H1 (cell line): ENCODE data around the gene TPSD1. TPM values are rescaled to one million over a fixed set of nuclear protein-coding genes. Genes with fewer than 3 reads are reported as not detected.

Source experiments
- CTCF ChIA-PET: fragments of 300-600 bp; sonication (Branson Sonifier 250); formaldehyde crosslinking; loops from one replicate; lab custom pipeline; 2021; ENCODE audit not compliant: partially characterized antibody; lab: Charles Lee
- POLR2A ChIA-PET: fragments of 300-600 bp; sonication (Branson Sonifier 250); formaldehyde crosslinking; loops from one replicate; lab custom pipeline; 2021; ENCODE audit warnings: inconsistent platforms; ENCODE audit not compliant: partially characterized antibody; lab: Charles Lee
- DNase-seq, 2 experiments: peaks; one replicate each; pipeline versions ENCODE4 v3.0.0 to v3.0.0-alpha.2; 2010 to 2022; ENCODE audit warnings: low spot score in 2 of 2, low read depth in 1 of 2, mixed read lengths in 1 of 2
- FAIRE-seq: peaks from 2 replicates; lab custom pipeline; 2011; peaks lifted over from hg19 to GRCh38; lab: Jason Lieb, UNC
- H2AFZ ChIP-seq: 2 replicates; pipeline ENCODE4 v1.8.1; 2012; ENCODE audit warnings: low read length, inconsistent platforms
- H2AK5ac ChIP-seq: 2 replicates; pipeline ENCODE4 v1.6.1; 2013; ENCODE audit warnings: low read depth, low read length
- H2BK120ac ChIP-seq: replicated peaks from 2 replicates; pipeline ENCODE3; 2013; ENCODE audit warnings: low read depth, low read length, inconsistent platforms
- H2BK12ac ChIP-seq: 2 replicates; pipeline ENCODE4 v1.6.1; 2013; ENCODE audit warnings: low read depth, low read length
- H2BK15ac ChIP-seq: 2 replicates; pipeline ENCODE4 v1.6.1; 2013; ENCODE audit warnings: low read length
- H2BK20ac ChIP-seq: 2 replicates; pipeline ENCODE4 v1.6.1; 2013; ENCODE audit warnings: low read length
- H2BK5ac ChIP-seq: 2 replicates; pipeline ENCODE4 v1.6.1; 2013; ENCODE audit warnings: low read depth, low read length
- H3K14ac ChIP-seq: 2 replicates; pipeline ENCODE4 v1.6.1; 2013; ENCODE audit warnings: inconsistent platforms; ENCODE audit not compliant: insufficient read length
- H3K18ac ChIP-seq: 2 replicates; pipeline ENCODE4 v1.6.1; 2013; ENCODE audit warnings: low read length; ENCODE audit errors: extremely low read depth
- H3K23ac ChIP-seq: 2 replicates; pipeline ENCODE4 v1.6.1; 2013; ENCODE audit warnings: inconsistent platforms; ENCODE audit not compliant: insufficient read length
- H3K23me2 ChIP-seq: 2 replicates; pipeline ENCODE4 v1.6.1; 2013; ENCODE audit warnings: low read depth, low read length
- H3K27ac ChIP-seq: 2 replicates; pipeline ENCODE4 v1.6.1; 2011; ENCODE audit warnings: low read depth, low read length, inconsistent platforms
- H3K27me3 ChIP-seq, 4 experiments: replicated peaks in 1 of 4; 1 replicate in 1 of 4; 2 replicates in 3 of 4; pipeline versions ENCODE4 v1.6.1 to v1.8.1; 2011 to 2013; ENCODE audit warnings: low read length in 3 of 4, mild to moderate bottlenecking in 3 of 4, inconsistent platforms in 2 of 4, mixed read lengths in 2 of 4, moderate library complexity in 1 of 4; ENCODE audit not compliant: control insufficient read depth in 3 of 4, insufficient read depth in 3 of 4; ENCODE audit errors: extremely low read depth in 1 of 4
- H3K36me3 ChIP-seq, 4 experiments: 2 replicates each; pipeline versions ENCODE4 v1.6.1 to v1.8.1; 2011 to 2013; ENCODE audit warnings: mild to moderate bottlenecking in 4 of 4, low read length in 3 of 4, moderate library complexity in 2 of 4, control low read depth in 1 of 4, inconsistent platforms in 1 of 4; ENCODE audit not compliant: insufficient read depth in 4 of 4, control insufficient read depth in 2 of 4
- H3K4ac ChIP-seq: replicated peaks from 2 replicates; pipeline ENCODE3; 2013; ENCODE audit warnings: low read length, low read depth, mixed read lengths, inconsistent platforms; ENCODE audit not compliant: insufficient read length
- H3K4me1 ChIP-seq, 4 experiments: replicated peaks in 1 of 4; 1 replicate in 1 of 4; 2 replicates in 3 of 4; pipeline versions ENCODE4 v1.6.1 to v1.8.1; 2011 to 2013; ENCODE audit warnings: low read length in 3 of 4, inconsistent platforms in 2 of 4, mixed read lengths in 1 of 4; ENCODE audit not compliant: insufficient read depth in 4 of 4, control insufficient read depth in 3 of 4
- H3K4me2 ChIP-seq, 2 experiments: 2 replicates each; pipeline versions ENCODE4 v1.6.1 to v1.8.1; 2011 to 2013; ENCODE audit warnings: low read depth in 2 of 2, low read length in 2 of 2, control low read depth in 1 of 2, inconsistent platforms in 1 of 2, mild to moderate bottlenecking in 1 of 2; ENCODE audit not compliant: insufficient read depth in 1 of 2
- H3K4me3 ChIP-seq, 4 experiments: fragments of 200-600, 300-600 bp in 1 of 4; sonication (generic), shearing (Covaris generic), sonication (Bioruptor Twin) in 1 of 4; 2 replicates each; pipeline versions ENCODE4 v1.5.1 to v1.8.1; 2011 to 2016; ENCODE audit warnings: low read length in 4 of 4, low read depth in 3 of 4, control low read depth in 2 of 4, inconsistent platforms in 2 of 4, mild to moderate bottlenecking in 2 of 4, mixed read lengths in 1 of 4, moderate library complexity in 1 of 4; ENCODE audit not compliant: insufficient read depth in 2 of 4; ENCODE audit errors: extremely low read depth in 1 of 4
- H3K56ac ChIP-seq: replicated peaks from 2 replicates; pipeline ENCODE3; 2013; ENCODE audit warnings: low read depth, mild to moderate bottlenecking, mixed read lengths, low read length, inconsistent platforms; ENCODE audit not compliant: insufficient read length
- H3K79me1 ChIP-seq: 2 replicates; pipeline ENCODE4 v1.6.1; 2013; ENCODE audit warnings: low read depth, low read length, control low read depth
- H3K79me2 ChIP-seq, 2 experiments: 2 replicates each; pipeline versions ENCODE4 v1.6.1 to v1.8.1; 2012 to 2013; ENCODE audit warnings: low read length in 2 of 2, mild to moderate bottlenecking in 2 of 2, inconsistent platforms in 1 of 2; ENCODE audit not compliant: insufficient read depth in 2 of 2, control insufficient read depth in 1 of 2
- H3K9ac ChIP-seq, 4 experiments: replicated peaks in 1 of 4; 1 replicate in 1 of 4; 2 replicates in 3 of 4; pipeline versions ENCODE4 v1.6.1 to v1.8.1; 2011 to 2013; ENCODE audit warnings: low read depth in 3 of 4, low read length in 3 of 4, control low read depth in 2 of 4, mild to moderate bottlenecking in 2 of 4, moderate library complexity in 2 of 4, inconsistent platforms in 1 of 4; ENCODE audit errors: extremely low read depth in 1 of 4
- H3K9me3 ChIP-seq, 2 experiments: 2 replicates each; pipeline versions ENCODE4 v1.6.1 to v1.8.1; 2012 to 2013; ENCODE audit warnings: mild to moderate bottlenecking in 2 of 2, moderate library complexity in 2 of 2, control low read depth in 1 of 2, inconsistent platforms in 1 of 2, low read depth in 1 of 2, low read length in 1 of 2, mixed read lengths in 1 of 2; ENCODE audit not compliant: insufficient read depth in 2 of 2
- H4K20me1 ChIP-seq, 2 experiments: replicated peaks in 1 of 2; 2 replicates each; pipeline versions ENCODE3 to v1.8.1; 2011 to 2013; ENCODE audit warnings: inconsistent platforms in 2 of 2, low read length in 2 of 2, mild to moderate bottlenecking in 1 of 2; ENCODE audit not compliant: insufficient read depth in 2 of 2, control insufficient read depth in 1 of 2
- H4K5ac ChIP-seq: 2 replicates; pipeline ENCODE4 v1.6.1; 2013; ENCODE audit warnings: low read length, low read depth, mixed read lengths, inconsistent platforms; ENCODE audit not compliant: insufficient read length
- H4K8ac ChIP-seq: 2 replicates; pipeline ENCODE4 v1.8.0; 2013; ENCODE audit warnings: mild to moderate bottlenecking, moderate library complexity, low read length, inconsistent platforms; ENCODE audit not compliant: insufficient read depth; ENCODE audit errors: extremely low read depth
- H4K91ac ChIP-seq: replicated peaks from 2 replicates; pipeline ENCODE3; 2013; ENCODE audit warnings: low read length, mixed read lengths, inconsistent platforms; ENCODE audit not compliant: insufficient read length
- ASH2L ChIP-seq: fragments of 200-600, 300-600 bp; sonication (generic); IDR thresholded peaks from one replicate; pipeline ENCODE4 v1.7.1; 2017; ENCODE audit warnings: low read length
- BCL11A ChIP-seq, 2 experiments: IDR thresholded peaks; one replicate each; pipeline ENCODE4 v1.6.1; 2011; ENCODE audit warnings: low read depth in 2 of 2, low read length in 2 of 2, mild to moderate bottlenecking in 2 of 2
- CREB1 ChIP-seq: IDR thresholded peaks from 2 replicates; pipeline ENCODE4 v1.6.1; 2012; ENCODE audit warnings: inconsistent platforms
- E2F6 ChIP-seq: IDR thresholded peaks from 2 replicates; pipeline ENCODE4 v1.6.1; 2012; ENCODE audit warnings: inconsistent platforms
- EGR1 ChIP-seq: IDR thresholded peaks from 2 replicates; pipeline ENCODE4 v1.6.1; 2011; ENCODE audit warnings: low read depth, low read length, borderline replicate concordance
- HDAC6 ChIP-seq: IDR thresholded peaks from one replicate; pipeline ENCODE4 v1.7.1; 2012; ENCODE audit warnings: low read depth, mild to moderate bottlenecking, inconsistent platforms, low read length, moderate library complexity
- KDM1A ChIP-seq: fragments of 200-600, 300-600 bp; sonication (generic); IDR thresholded peaks from 2 replicates; pipeline ENCODE4 v1.7.1; 2016; ENCODE audit warnings: mild to moderate bottlenecking, low read length, borderline replicate concordance
- MAFK ChIP-seq: IDR thresholded peaks from 2 replicates; pipeline ENCODE4 v1.6.1; 2012; ENCODE audit warnings: low read depth, mild to moderate bottlenecking, improper control_type of control experiment, low read length
- POU5F1 ChIP-seq: IDR thresholded peaks from 2 replicates; pipeline ENCODE4 v1.6.1; 2011; ENCODE audit warnings: low read depth, mild to moderate bottlenecking, low read length, moderate library complexity
- SIN3A ChIP-seq, 2 experiments: IDR thresholded peaks in 1 of 2; conservative IDR thresholded peaks in 1 of 2; 2 replicates each; pipeline ENCODE4 v1.6.1; 2011 to 2012; ENCODE audit warnings: low read length in 2 of 2, improper control_type of control experiment in 1 of 2, low read depth in 1 of 2, mild to moderate bottlenecking in 1 of 2
- SP1 ChIP-seq: IDR thresholded peaks from 2 replicates; pipeline ENCODE4 v1.6.1; 2011; ENCODE audit warnings: low read depth, low read length
- SP2 ChIP-seq: IDR thresholded peaks from 2 replicates; pipeline ENCODE4 v1.6.1; 2012; ENCODE audit warnings: mild to moderate bottlenecking, low read length, inconsistent platforms
- TEAD4 ChIP-seq: IDR thresholded peaks from 2 replicates; pipeline ENCODE4 v1.6.1; 2012; ENCODE audit warnings: low read depth, low read length, inconsistent platforms, mixed read lengths
- WGBS, 2 experiments: shearing (Covaris generic) in 1 of 2; methylation state at CpG; one replicate each; pipeline versions ENCODE4 v1.1.6 to v1.1.7; 2013 to 2015; ENCODE audit warnings: low lambda C conversion rate in 2 of 2, mixed read lengths in 2 of 2, inconsistent platforms in 1 of 2, low coverage in 1 of 2, missing lambda C conversion rate in 1 of 2; ENCODE audit not compliant: insufficient replicate concordance in 2 of 2, insufficient coverage in 1 of 2, insufficient read length in 1 of 2; ENCODE audit errors: extremely low coverage in 1 of 2, missing lambda C conversion rate in 1 of 2; 5-methylcytosine and 5-hydroxymethylcytosine counted together
- polyA plus RNA-seq, 7 experiments: library from polyadenylated mRNA; depleted of rRNA in 3 of 7; stranded (reverse) in 5 of 7; unstranded in 2 of 7; fragments of >200 nt in 5 of 7; fragments of 200-250 nt in 2 of 7; gene quantifications; 1 replicate in 5 of 7; 2 replicates in 1 of 7; 4 replicates in 1 of 7; pipeline versions ENCODE4 v1.2.1 to v1.2.3, GENCODE V29; 2011 to 2013; ENCODE audit warnings: missing spikeins in 2 of 7, mixed read lengths in 2 of 7
- total RNA-seq: library from RNA; stranded (reverse); fragmentation: NEBNext Ultra II Directional; extraction: Animal tissue kit (Norgen Biotek cat#: 25700); gene quantifications from 2 replicates; pipeline ENCODE4 v1.2.1, GENCODE V29; 2021
- TF ChIP-seq, protein P1 (sequence below): IDR thresholded peaks from 2 replicates; pipeline ENCODE4 v1.6.1; 2011; ENCODE audit warnings: low read length, improper control_type of control experiment

The TPSD1 gene
- total and polyA plus RNA-seq, 2 of the 8 experiments (the other 6 are each of a cell fraction or from before 2014, with no cell fraction given), result 0.26 TPM; not detected in 1

DNA sequence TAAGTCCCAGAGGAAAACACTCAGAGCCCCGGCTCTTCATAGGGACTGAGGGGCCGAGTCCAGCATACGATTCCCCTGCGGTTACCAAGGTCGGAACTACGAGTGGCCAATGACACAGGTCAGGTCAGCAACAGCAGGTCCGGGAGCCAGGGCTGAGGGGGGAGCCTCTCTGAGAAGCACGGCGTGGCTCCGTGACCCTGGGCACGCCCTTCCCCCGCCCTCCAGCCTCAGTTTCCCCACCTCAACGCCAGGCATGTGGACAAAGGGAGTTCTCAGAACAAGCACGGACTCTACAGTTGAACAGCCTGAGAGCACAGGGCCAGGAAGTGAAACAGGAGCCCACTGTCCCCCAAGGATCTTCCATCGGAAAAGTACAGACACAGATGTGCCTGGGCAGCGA is 25.6 kb downstream of the TPSD1 start:
- no peaks in the 10 kb centered on the region for H3K23me2 ChIP-seq
- H4K8ac ChIP-seq, result no peak overlapping the region
- no peak overlapping the region for H3K27ac ChIP-seq
- H4K91ac ChIP-seq, result no peak overlapping the region
- no peaks in the 10 kb centered on the region for H3K79me1 ChIP-seq
- H2AFZ ChIP-seq, result no peak overlapping the region
- H2BK5ac ChIP-seq, result no peak overlapping the region
- H2BK15ac ChIP-seq, result no peak overlapping the region
- H3K4me3 ChIP-seq, result no peak overlapping the region
- no peak overlapping the region for H2AK5ac ChIP-seq
- H4K20me1 ChIP-seq, result no peaks in the 10 kb centered on the region
- H4K5ac ChIP-seq, result no peak overlapping the region
- ChIA-PET CTCF (no interaction called here), POLR2A (no interaction called here)
- H2BK120ac ChIP-seq, result no peak overlapping the region
- no peak overlapping the region for H3K18ac ChIP-seq
- H3K4me1 ChIP-seq, result peaks cover 0 to 24% (median 14%) of the 10 kb centered on the region in 4 experiments; a peak in 6 of 7 replicates
- no peaks in the 10 kb centered on the region for H3K36me3 ChIP-seq
- H3K23ac ChIP-seq, result no peak overlapping the region
- FAIRE-seq, result no peak
- H3K56ac ChIP-seq, result no peak overlapping the region
- H3K4me2 ChIP-seq, result no peak overlapping the region
- H3K4ac ChIP-seq, result no peak overlapping the region
- no peaks in the 10 kb centered on the region for H3K9me3 ChIP-seq
- H2BK12ac ChIP-seq, result no peak overlapping the region
- H3K79me2 ChIP-seq, result no peaks in the 10 kb centered on the region
- no peak overlapping the region for H3K14ac ChIP-seq
- WGBS, 2 experiments, result 90% methylated on average over 16 of the region's 16 CpGs; no CpG with 5 or more reads in 1 of the 2 experiments
- no peak overlapping the region for H3K9ac ChIP-seq
- H2BK20ac ChIP-seq, result no peak overlapping the region
- H3K27me3 ChIP-seq, result 0 out of 7 replicates have a peak, but pooled peaks cover 0 to 2% (median 0%) of the 10 kb centered on the region in 4 experiments
- DNase-seq, result no peak
- TF ChIP-seq BCL11A (IDR thresholded peaks at IDR 0.05; ENCODE audit: low read depth in 2 of 2, low read length in 2 of 2), result no peak
- TF ChIP-seq MAFK, result no peak
- TF ChIP-seq TEAD4, result no peak
- TF ChIP-seq CREB1, result no peak
- TF ChIP-seq E2F6, result no peak
- no peak for TF ChIP-seq EGR1
- TF ChIP-seq SIN3A (conservative IDR thresholded peaks at IDR 0.05 in 1 of 2, IDR thresholded peaks at IDR 0.05 in 1 of 2; ENCODE audit: low read depth in 1 of 2, low read length in 2 of 2), result no peak
- no peak for TF ChIP-seq HDAC6
- no peak for TF ChIP-seq SP1
- TF ChIP-seq POU5F1, result no peak
- TF ChIP-seq KDM1A, result no peak
- TF ChIP-seq SP2, result no peak
- TF ChIP-seq ASH2L, result no peak
- TF ChIP-seq, protein P1, sequence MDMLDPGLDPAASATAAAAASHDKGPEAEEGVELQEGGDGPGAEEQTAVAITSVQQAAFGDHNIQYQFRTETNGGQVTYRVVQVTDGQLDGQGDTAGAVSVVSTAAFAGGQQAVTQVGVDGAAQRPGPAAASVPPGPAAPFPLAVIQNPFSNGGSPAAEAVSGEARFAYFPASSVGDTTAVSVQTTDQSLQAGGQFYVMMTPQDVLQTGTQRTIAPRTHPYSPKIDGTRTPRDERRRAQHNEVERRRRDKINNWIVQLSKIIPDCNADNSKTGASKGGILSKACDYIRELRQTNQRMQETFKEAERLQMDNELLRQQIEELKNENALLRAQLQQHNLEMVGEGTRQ, result no peak
